ENCODE data around the gene DNMT1. TPM values are rescaled to one million over a fixed set of nuclear protein-coding genes. Genes with fewer than 3 reads are reported as not detected.
"Not testable (repeated sequence)": the region's sequence is repeated elsewhere in the genome, so short reads cannot be mapped to it uniquely, and the experiment has no call there.

DNMT1 gene
- polyA plus RNA-seq, 4 donors: 82.1 to 134 (median 119) TPM

DNA sequence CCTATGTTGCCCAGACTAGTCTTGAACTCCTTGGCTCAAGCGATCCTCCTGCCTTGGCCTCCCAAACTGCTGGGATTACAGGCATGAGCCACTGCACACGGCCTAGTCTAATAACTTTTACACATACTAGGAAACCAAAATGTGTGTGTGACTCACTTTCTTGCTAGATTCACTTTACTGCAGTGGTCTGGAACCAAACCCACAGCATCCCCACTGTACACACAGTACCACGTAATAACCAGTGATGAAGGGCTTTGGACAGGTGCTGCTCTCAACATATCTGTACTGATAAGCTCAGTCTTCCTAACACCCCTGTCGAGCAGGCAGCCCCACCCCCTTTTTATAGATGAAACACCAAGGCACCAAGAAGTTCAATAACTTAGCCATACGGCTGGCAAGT is 5.1 kb downstream of the DNMT1 start:
- no peak for DNase-seq (ENCODE audit: low read depth in 4 of 4, low spot score in 3 of 4)

DNA sequence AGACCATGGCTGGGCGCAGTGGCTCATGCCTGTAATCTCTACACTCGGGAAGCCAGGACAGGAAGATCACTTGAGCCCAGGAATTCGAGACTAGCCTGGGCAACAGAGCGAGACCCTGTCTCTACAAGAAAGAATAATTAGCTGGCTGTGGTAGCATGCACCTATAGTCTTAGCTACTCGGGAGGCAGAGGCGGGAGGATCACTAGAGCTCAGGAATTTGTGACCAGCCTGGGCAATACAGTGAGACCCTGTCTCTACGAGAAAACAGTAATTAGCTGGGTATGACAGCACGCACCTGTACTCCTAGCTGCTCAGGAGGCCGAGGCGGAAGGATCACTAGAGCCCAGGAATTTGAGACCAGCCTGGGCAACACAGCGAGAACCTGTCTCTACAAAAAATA is 7.4 kb downstream of the DNMT1 start:
- no peak for DNase-seq (ENCODE audit: low read depth in 4 of 4, low spot score in 3 of 4)

DNA sequence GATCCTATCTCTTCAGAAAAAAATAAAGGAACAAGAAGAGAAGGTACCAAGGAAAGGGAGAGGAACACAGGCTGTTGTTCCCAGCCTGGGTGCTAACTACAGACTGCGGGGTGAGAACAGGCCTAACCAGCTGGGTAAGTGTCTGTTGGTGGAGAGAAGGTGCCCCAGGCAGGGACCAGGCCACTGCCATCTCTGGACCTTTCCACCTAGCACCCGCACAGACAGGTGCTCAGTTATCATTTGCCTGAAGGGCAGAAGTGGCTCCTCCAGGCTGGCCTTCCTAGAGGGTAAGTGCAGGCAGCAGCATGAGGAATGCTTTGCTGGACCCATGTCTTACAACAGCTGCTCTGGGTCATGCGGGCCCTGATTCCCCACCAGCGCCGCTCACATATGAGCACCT is 10.1 kb downstream of the DNMT1 start:
- DNase-seq (ENCODE audit: low read depth in 4 of 4, low spot score in 3 of 4): no peak

DNA sequence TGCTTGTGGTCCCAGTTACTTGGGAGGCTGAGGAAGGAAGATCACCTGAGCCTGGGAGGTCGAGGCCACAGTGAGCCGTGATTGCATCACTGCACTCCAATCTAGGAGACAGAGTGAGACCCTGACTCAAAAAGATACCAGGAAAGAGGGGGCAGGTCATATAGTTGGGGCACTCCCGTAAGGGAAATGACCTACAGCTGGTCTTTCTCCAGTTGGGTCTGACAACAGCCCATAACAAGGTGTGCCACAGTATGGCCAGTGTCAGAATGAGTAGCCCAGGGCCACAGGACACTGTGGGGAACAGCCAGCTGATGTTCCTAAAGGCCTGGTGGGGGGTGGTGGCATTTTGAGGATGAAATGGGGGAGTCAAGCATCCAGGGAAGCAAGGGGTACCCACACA is 10.8 kb downstream of the DNMT1 start:
- no peak for DNase-seq (ENCODE audit: low read depth in 4 of 4, low spot score in 3 of 4)

DNA sequence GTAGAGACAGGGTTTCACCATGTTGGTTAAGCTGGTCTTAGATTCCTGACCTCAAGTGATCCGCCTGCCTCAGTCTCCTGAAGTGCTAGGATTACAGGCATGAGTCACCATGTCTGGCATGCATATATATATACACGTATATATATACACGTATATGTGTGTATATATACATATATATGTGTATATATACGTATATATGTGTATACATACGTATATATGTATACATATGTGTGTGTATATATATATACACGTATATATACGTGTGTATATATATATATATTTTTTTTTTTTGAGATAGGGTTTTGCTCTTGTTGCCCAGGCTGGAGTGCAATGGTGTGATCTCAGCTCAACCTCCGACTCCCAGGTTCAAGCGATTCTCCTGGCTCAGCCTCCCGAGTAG is 11.9 kb downstream of the DNMT1 start:
- no peak for DNase-seq (ENCODE audit: low read depth in 4 of 4, low spot score in 3 of 4)

DNA sequence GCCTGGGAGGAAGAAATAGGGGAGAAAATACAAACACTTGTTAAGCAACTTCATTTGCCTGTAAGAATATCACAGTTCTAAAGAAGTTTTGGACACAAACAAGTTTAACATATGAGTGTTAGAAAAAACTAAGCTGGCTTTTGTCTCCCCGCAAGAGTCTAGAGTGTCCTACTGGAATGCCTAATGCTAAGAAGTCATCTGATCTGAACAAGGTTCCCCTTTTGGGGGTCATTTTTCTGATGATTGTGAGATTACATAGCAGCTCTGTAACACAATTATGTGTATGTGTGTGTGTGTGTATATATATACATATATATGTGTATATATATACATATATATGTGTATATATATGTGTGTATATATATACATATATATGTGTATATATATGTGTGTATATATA is 12.7 kb downstream of the DNMT1 start:
- no peak for DNase-seq (ENCODE audit: low read depth in 4 of 4, low spot score in 3 of 4)

DNA sequence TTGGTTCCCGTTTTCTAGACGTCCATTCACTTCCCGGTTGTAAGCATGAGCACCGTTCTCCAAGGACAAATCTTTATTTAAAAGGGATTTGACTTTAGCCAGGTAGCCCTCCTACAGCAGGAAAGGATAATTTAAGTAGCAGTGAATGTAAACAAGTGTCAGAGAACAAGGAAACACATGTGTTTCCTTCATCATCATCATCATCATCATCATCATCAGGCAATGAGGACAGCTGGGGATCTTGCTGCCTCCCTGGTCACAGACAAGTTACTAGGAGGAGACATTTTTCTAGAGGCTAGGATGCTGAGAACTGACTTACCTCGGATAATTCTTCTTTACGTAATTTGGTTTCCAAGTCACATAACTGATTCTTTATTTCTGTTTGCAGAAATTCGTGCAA is 14.3 kb downstream of the DNMT1 start:
- no peak for DNase-seq (ENCODE audit: low read depth in 4 of 4, low spot score in 3 of 4)

DNA sequence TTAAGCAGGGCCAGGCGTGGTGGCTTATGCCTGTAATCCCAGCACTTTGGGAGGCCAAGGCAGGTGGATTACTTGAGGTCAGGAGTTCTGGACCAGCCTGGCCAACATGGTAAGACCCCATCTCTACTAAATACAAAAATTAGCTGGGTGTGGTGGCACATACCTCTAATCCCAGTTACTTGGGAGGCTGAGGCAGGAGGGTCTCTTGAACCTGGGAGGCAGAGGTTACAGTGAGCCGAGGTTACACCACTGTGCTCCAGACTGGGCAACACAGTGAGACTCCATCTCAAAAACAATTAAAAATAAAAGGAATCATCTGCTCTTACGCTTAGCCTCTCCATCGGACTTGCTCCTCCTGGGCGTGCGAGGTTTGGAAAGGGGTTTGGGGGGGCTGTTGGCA is 14.7 kb downstream of the DNMT1 start:
- DNase-seq (ENCODE audit: low read depth in 4 of 4, low spot score in 3 of 4): not testable (repeated sequence)

DNA sequence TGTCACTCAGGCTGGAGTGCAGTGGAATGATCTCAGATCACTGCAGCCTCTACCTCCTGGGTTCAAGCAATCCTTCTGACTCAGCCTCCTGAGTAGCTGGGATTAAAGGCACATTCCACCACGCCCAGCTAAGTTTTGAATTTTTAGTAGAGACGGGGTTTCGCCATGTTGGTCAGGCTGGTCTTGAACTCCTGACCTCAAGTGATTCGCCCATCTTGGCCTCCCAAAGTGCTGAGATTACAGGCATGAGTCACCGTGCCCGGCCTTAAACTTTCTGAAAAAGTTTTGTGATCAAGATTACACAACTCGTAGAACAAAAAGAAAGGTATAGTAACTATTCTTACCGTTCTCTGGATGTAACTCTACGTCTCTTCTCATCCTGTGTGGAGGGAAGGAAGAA is 21.2 kb downstream of the DNMT1 start:
- DNase-seq (ENCODE audit: low read depth in 4 of 4, low spot score in 3 of 4): no peak

DNA sequence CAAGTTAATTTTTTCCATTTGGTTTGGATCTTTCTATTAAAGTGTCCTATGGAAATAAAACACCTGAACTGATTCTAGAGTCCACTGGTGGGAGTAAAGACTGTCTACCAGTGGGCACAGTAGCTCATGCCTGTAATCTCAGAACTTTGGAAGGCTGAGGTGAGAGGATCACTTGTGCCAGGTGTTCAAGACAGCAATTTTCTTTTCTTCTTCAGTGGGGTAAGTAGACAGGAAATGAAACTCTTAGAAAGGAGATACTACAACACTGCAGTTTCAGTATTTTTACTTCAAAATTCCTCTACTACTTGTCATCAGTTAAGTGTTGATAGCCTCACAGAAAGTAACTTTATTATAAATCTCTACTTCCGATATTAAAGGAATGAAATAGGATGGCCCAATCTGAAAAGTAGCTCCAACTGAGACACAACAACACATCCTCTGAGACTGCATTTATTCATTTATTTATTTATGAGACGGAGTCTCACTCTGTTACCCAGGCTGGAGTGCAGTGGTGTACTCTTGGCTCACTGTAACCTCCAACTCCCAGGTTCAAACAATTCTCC is 26.3 kb downstream of the DNMT1 start:
- no peak for DNase-seq (ENCODE audit: low read depth in 4 of 4, low spot score in 3 of 4)

DNA sequence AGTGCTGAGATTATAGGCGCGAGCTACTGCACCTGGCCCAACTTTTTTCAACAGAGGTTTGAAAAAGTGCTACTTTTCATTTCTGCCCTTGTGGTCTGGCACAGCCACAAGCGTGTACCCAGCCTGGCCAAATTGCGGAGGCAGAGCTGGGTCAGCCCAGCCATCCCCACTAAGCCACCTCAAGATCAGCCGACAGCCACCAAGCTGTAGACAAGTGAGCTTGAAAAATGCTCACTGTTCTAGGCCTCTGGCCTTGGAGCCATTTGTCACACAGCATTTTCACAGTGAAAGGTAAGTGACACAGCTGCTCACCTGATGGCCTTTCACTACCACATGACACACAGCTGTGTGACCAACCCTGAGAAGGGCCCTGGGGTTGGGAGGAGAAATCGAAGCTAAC is 27.3 kb downstream of the DNMT1 start:
- no peak for DNase-seq (ENCODE audit: low read depth in 4 of 4, low spot score in 3 of 4)

DNA sequence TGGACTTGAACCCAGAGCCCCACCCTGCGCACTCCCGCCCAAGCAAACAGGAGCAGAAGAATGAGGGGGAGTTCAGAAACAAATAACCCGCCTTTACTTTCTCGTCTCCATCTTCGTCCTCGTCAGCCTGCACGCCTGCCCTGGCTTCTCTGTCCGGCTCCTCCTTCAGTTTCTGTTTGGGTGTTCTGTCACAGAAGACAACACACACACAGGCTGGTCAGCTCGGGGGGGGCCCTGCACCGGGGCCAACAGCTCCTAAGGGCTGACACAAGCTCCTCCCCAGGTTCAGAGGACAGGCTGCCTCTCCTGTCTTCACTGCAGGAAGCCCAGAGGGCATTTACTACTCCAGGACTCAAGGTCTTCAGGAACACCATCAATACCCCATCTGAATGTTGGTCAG is 28.3 kb downstream of the DNMT1 start:
- DNase-seq (ENCODE audit: low read depth in 4 of 4, low spot score in 3 of 4): not testable (repeated sequence)

DNA sequence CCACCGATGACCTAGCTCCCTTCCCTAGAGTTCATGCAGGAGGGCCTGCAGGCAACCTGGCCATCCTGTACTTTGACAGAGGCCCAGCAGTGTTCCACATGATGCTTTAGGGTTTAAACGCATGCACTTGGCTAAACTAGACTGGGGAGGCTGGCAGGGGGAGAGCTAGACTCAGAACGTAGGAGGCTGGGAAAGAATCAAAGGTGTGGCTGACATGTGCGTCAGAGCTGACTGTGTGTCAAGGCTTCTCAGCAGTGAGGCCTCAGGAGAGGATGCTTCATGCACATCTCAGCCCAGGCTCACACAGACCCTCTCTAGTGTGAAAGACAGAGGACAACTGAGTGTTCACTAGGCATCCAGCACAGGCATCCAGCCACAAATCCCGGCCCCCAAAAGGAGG is 28.7 kb downstream of the DNMT1 start:
- DNase-seq (ENCODE audit: low read depth in 4 of 4, low spot score in 3 of 4): no peak

DNA sequence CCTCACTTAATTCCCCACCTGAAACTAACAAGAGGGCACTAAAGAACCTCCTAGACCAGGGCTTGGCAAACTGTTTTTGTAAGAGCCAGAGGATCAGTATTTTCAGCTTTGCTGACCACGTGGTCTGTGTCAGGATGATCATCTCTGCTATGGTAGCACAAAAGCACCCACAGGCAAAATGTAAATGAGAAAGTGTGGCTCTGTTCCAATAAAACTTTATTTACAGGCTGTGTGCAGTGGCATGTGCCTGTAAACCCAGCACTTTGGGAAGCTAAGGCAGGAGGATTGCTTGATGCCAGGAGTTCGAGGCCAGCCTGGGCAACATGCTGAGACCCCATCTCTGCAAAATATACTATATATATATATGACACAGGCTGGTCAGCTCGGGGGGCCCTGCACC is 31.2 kb downstream of the DNMT1 start:
- no peak for DNase-seq (ENCODE audit: low read depth in 4 of 4, low spot score in 3 of 4)

DNA sequence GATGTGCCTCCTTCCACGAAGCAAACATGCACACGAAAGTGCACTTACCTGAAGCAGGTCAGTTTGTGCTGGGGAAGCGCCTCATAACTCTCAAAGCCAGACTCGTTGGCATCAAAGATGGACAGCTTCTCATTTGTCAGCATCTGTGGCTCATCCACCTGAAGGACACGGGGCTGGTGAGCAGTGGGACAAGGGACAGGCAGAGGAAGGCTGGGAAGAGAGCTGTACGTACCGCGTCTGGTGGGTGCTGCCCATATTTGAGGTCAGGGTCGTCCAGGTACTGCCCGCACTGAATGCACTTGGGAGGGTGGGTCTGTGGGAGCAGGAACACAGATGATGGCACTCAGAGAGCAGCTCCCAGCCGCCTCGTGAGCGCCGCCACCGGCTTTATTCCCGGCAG is 35.1 kb downstream of the DNMT1 start:
- DNase-seq (ENCODE audit: low read depth in 4 of 4, low spot score in 3 of 4): no peak

DNA sequence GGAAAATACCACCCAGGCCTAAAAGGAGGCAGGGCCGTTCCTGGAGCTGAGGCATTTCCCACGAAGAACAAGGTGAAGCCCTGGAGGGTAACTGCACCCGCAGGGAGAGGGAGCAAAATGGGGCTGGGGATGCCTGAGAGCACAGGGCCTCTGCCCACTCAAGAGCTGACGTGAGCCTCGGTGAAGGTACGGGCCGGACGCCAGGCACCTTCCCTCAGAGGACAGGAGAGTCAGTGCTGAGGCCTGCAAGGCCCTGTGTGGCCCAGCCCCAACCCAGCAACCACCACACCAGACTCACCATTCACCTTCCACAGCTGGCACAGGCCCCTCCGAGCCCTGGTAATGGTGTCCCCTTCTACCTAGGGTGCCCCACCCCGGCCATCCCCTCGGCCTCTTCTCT is 36.3 kb downstream of the DNMT1 start:
- no peak for DNase-seq (ENCODE audit: low read depth in 4 of 4, low spot score in 3 of 4)

DNA sequence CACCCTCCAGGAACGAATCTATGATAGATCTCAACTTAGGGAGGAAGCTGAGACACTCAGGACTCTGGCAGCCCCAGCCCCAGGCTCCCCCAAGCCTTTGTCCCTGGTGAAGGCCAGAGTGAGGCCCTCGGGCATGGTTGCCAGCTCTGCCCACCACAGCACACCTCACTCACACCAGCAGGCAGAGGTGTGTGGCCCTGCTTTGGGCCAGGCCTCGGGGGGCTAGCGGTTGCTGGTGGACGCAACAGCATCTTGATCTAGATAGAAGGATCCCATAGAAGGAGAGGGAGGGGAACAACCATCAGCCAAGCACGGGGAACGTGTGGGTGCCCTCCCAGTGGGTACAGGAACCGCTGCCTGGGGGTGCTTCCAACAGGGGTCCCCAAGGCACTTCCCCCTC is 36.7 kb downstream of the DNMT1 start:
- no peak for DNase-seq (ENCODE audit: low read depth in 4 of 4, low spot score in 3 of 4)

DNA sequence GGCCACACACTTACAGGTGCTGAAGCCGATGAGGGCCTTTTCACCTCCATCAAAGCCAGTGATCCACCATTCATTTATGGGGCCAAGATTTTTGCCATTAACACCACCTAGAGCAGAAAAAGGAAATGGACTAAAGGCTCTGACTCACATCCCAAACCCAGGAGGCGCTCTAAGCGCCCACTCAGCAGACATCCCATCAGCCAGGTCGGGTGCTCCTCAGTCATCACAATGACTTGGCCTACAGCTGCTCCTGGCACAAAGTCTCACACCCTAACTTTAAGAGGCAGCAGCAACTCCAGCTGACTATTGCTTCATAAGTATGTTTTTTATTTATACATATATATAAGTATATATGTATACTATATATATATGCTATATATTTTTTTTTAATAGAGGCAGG is 38.9 kb downstream of the DNMT1 start:
- DNase-seq (ENCODE audit: low read depth in 4 of 4, low spot score in 3 of 4): no peak

DNA sequence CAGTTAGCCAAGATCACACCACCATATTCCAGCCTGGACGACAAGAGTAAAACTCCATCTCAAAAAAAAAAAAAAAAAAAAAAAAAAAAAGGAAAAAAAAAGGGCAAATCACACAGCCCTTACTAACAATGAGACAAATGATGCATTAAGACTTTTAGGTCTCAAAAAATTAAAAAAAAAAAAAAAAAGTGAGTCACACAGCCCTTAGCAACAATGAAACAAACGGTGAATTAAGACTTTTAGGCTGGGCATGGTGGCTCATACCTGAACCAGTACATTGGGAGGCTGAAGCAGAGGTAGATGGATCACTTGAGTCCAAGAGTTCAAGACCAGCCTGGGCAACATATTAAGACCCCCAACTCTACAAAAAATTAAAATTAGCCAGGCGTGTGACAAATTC is 42.7 kb downstream of the DNMT1 start:
- no peak for DNase-seq (ENCODE audit: low read depth in 4 of 4, low spot score in 3 of 4)

DNA sequence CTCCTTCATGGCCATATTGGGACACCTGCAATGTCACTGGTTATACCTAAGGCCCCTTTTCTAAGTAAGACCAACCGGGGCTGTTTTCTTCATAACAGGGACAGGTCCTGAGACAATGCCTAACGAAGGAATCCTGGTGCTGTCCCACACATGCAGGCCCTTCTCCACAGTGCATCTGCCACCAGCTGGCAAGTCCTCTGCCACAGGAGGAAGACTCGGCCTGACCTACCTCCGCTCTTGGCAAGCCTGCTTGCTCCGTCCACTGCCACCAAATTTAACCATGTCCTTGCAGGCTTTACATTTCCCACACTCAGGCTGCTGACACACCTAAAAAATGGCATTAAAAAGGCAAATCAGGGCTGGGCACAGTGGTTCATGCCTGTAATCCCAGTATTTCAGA is 43.2 kb downstream of the DNMT1 start:
- no peak for DNase-seq (ENCODE audit: low read depth in 4 of 4, low spot score in 3 of 4)

DNA sequence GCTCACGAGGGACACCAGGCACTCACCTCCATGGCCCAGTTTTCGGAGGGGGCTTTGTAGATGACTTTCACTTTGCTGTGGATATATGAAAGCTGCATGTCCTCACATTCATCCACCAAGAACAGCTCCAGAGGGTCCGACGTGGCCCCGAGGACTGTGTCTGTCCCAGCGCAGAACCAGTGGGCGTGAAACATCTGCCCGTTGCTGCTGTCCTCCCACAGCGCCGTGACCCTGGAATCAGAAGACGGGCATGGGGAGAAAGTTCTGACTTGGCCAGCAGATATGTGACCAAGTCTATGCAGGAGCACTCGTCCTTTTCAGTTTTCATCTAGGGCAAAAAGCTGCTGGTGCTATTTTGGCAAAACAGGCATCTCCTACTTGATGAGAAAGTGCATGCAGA is 45.3 kb downstream of the DNMT1 start:
- no peak for DNase-seq (ENCODE audit: low read depth in 4 of 4, low spot score in 3 of 4)

DNA sequence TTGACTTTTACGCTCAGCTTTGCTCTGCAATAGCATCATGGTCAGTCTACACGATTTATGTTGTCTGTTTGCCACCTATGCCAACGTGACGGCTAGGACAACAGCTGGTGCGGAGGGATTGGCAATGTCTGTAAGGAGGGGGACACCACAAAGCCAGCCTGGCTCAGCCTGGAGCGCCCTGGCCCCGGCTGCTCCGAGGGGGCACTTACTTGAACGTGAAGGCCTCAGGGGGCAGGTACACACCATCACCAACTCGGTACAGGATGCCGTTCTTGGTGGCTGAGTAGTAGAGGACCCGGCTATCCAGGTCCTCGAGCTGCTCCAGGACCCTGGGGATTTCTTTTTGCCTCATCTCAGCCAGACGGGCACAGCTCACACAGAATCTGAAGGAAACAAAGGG is 48.6 kb downstream of the DNMT1 start:
- DNase-seq (ENCODE audit: low read depth in 4 of 4, low spot score in 3 of 4): no peak

DNA sequence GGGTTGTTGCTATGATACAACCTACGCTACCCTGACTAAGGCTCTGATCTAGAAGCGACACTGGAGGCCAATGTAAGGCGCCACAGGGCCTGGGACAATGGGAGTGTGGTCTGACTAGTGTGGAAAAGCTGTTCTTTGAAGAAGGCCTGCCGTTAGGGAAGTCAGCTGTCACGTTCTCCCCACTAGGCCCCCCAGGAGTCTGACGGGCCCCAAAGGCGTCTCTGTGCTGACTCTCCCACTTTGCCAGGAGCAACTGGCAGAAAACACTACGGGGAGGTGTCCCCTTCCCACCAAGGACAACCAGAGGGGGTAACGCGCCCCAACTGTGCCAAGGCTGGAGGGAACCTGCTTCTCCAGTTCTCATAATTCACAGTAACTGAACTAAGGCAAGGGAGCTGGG is 49.7 kb downstream of the DNMT1 start:
- DNase-seq (ENCODE audit: low read depth in 4 of 4, low spot score in 3 of 4): no peak

DNA sequence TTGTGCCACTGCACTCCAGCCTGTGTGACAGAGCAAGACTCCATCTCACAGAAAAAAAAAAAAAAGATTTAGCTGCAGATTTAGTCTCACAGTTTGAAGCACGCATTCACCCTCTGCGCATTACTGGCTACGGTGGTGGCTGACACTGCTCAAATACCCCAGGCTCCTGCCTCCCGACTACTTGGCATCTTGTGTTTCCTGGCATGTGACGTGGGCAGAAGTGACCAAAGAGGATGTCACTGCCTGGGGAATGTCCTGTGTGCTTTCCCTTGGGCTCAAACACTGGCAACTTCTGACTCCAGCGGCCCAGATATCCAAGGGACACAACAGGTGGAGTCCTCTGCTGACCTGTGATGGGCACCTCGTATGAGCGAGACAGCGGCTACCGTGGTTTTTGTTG is 50.4 kb downstream of the DNMT1 start:
- no peak for DNase-seq (ENCODE audit: low read depth in 4 of 4, low spot score in 3 of 4)
